K562 (cell line): ENCODE data around the gene SCUBE1. TPM values are rescaled to one million over a fixed set of nuclear protein-coding genes. Genes with fewer than 3 reads are reported as not detected.

Experiments used
- ATAC-seq: fragments of 200-7000 bp; cut with Tn5 transposase; 3 replicates; pipeline ENCODE4 v1.9.1; 2020; ENCODE audit warnings: moderate library complexity
- BruUV-seq: library from RNA; stranded (reverse); fragments of 400-500 nt; replicated peaks from 2 replicates; lab custom pipeline; 2021; lab: Mats Ljungman, UMichigan
- CTCF ChIA-PET: fragments of 300-600 bp; formaldehyde crosslinking; extraction: SDS; loops from one replicate; lab custom pipeline; 2021; ENCODE audit warnings: low intra/inter-chr PET ratio; lab: Yijun Ruan, JAX
- POLR2A ChIA-PET: fragments of 300-600, 350-650 bp; sonication (Branson Sonifier 250); formaldehyde crosslinking; extraction: SDS; loops from one replicate; lab custom pipeline; 2021; ENCODE audit warnings: antibody characterized with exemption, inconsistent platforms; lab: Yijun Ruan, JAX
- DNase-seq, 4 experiments: peaks; one replicate each; pipeline versions ENCODE4 v3.0.0 to v3.0.0-alpha.2; 2011 to 2018; ENCODE audit warnings: low spot score in 3 of 4, mixed read lengths in 3 of 4; ENCODE audit errors: extremely low read depth in 1 of 4
- FAIRE-seq: peaks from 2 replicates; lab custom pipeline; 2011; peaks lifted over from hg19 to GRCh38; lab: Jason Lieb, UNC
- H2AFZ ChIP-seq: 2 replicates; pipeline ENCODE4 v1.6.0; 2011; ENCODE audit warnings: low read depth, low read length, control low read depth, inconsistent platforms
- H3K27ac ChIP-seq: fragments of 200-600 bp; 3 replicates; pipeline ENCODE4 v1.8.0; 2011; ENCODE audit warnings: low read depth, mild to moderate bottlenecking, control low read depth, inconsistent platforms, low read length, moderate library complexity, mixed read lengths; ENCODE audit errors: extremely low read depth
- H3K27me3 ChIP-seq, 2 experiments: fragments of 300-600 bp in 1 of 2; 2 replicates in 1 of 2; 3 replicates in 1 of 2; pipeline versions ENCODE4 v1.6.0 to v1.8.0; 2011; ENCODE audit warnings: inconsistent platforms in 2 of 2, low read length in 2 of 2, mild to moderate bottlenecking in 1 of 2, mixed read lengths in 1 of 2, moderate library complexity in 1 of 2; ENCODE audit not compliant: control insufficient read depth in 2 of 2, insufficient read depth in 2 of 2
- H3K36me3 ChIP-seq: fragments of 300-600 bp; 3 replicates; pipeline ENCODE4 v1.8.0; 2011; ENCODE audit warnings: mild to moderate bottlenecking, low read length, inconsistent platforms; ENCODE audit not compliant: control insufficient read depth, insufficient read depth
- H3K4me1 ChIP-seq, 2 experiments: fragments of 200-600 bp in 1 of 2; replicated peaks in 1 of 2; 2 replicates in 1 of 2; 3 replicates in 1 of 2; pipeline versions ENCODE4 v1.5.1 to v1.8.0; 2011; ENCODE audit warnings: inconsistent platforms in 2 of 2, low read length in 2 of 2, mild to moderate bottlenecking in 1 of 2, mixed read lengths in 1 of 2, moderate library complexity in 1 of 2; ENCODE audit not compliant: control insufficient read depth in 2 of 2, insufficient read depth in 2 of 2
- H3K4me2 ChIP-seq: 2 replicates; pipeline ENCODE4 v1.6.1; 2011; ENCODE audit warnings: low read length, control low read depth, inconsistent platforms, mixed read lengths; ENCODE audit not compliant: insufficient read depth
- H3K4me3 ChIP-seq: fragments of 200-600 bp; sonication (generic), shearing (Covaris generic); 2 replicates; pipeline ENCODE4 v1.5.1; 2016; ENCODE audit warnings: control low read depth, inconsistent platforms
- H3K79me2 ChIP-seq: fragments of 200-600 bp; 3 replicates; pipeline ENCODE4 v1.8.0; 2011; ENCODE audit warnings: low read length, inconsistent platforms; ENCODE audit not compliant: control insufficient read depth, insufficient read depth
- H3K9ac ChIP-seq, 2 experiments: 2 replicates each; pipeline versions ENCODE4 v1.6.0 to v1.6.1; 2011; ENCODE audit warnings: low read depth in 2 of 2, low read length in 2 of 2, control low read depth in 1 of 2, inconsistent platforms in 1 of 2, mild to moderate bottlenecking in 1 of 2, mixed read lengths in 1 of 2; ENCODE audit not compliant: insufficient read depth in 1 of 2
- H3K9me1 ChIP-seq: one replicate; pipeline ENCODE4 v1.6.0; 2011; ENCODE audit warnings: inconsistent platforms, mild to moderate bottlenecking, low read length, moderate library complexity; ENCODE audit not compliant: control insufficient read depth, insufficient read depth
- H3K9me3 ChIP-seq: replicated peaks from 2 replicates; pipeline ENCODE4 v1.5.1; 2011; ENCODE audit warnings: low read depth, low read length, inconsistent platforms; ENCODE audit not compliant: control insufficient read depth, insufficient read depth
- H4K20me1 ChIP-seq: replicated peaks from 2 replicates; pipeline ENCODE4 v1.6.1; 2011; ENCODE audit warnings: low read length, inconsistent platforms, mixed read lengths; ENCODE audit not compliant: control insufficient read depth, insufficient read depth
- SLC30A9 ChIP-seq: fragments of 250-450 bp; sonication (Bioruptor Pico); IDR thresholded peaks from 2 replicates; pipeline ENCODE4 v1.8.0; 2022; ENCODE audit warnings: mild to moderate bottlenecking, moderate library complexity
- ZBTB2 ChIP-seq: fragments of 450-650 bp; IDR thresholded peaks from 2 replicates; pipeline ENCODE4 v1.6.1; 2016; ENCODE audit warnings: antibody characterized with exemption
- WGBS: fragments of 100-300 bp; shearing (Covaris generic); methylation state at CpG from one replicate; pipeline ENCODE4 v1.1.6; 2016; ENCODE audit warnings: low coverage, mixed read lengths; ENCODE audit not compliant: insufficient coverage; ENCODE audit errors: missing lambda C conversion rate; 5-methylcytosine and 5-hydroxymethylcytosine counted together
- in situ Hi-C: fragments of 300-500 bp; cut with MboI; formaldehyde crosslinking; loops from 4 replicates; pipeline ENCODE4 v1.15.0; 2018; ENCODE audit warnings: inconsistent platforms, mixed read lengths
- intact Hi-C: fragments of 100-400 bp; cut with micrococcal nuclease; formaldehyde crosslinking; loops from 2 replicates; pipeline ENCODE4 v1.14.2; 2022
- polyA plus RNA-seq, 8 experiments: library from polyadenylated mRNA; depleted of rRNA in 4 of 8; stranded (reverse) in 5 of 8; unstranded in 3 of 8; fragments of >200 nt; fragmentation: Nextera tagmentation in 2 of 8; fragmentation: Illumina TruSeq in 1 of 8; extraction: Ambion mirVana in 2 of 8; extraction: Trizol in 1 of 8; gene quantifications; 2 replicates each; pipeline versions ENCODE4 v1.2.1 to v1.2.3, GENCODE V29; 2011 to 2014; ENCODE audit warnings: inconsistent platforms in 1 of 8, missing spikeins in 1 of 8
- total RNA-seq, 7 experiments: library from RNA; depleted of rRNA in 6 of 7; stranded (reverse); fragments of >200 nt in 6 of 7; fragmentation: Illumina TruSeq in 2 of 7; extraction: Trizol in 2 of 7; gene quantifications; 2 replicates each; pipeline versions ENCODE4 v1.2.1 to v1.2.3, GENCODE V29; 2011 to 2021; ENCODE audit warnings: low replicate concordance in 1 of 7

Gene SCUBE1
- total and polyA plus RNA-seq, 9 of the 15 experiments (the other 6 are each of a cell fraction or from before 2014, with no cell fraction given), result 0.03 to 0.47 (median 0.29) TPM; not detected in 6

- Histone ChIP-seq H3K79me2 (no peaks in the 10 kb centered on the region), H3K27ac (no peak overlapping the region), H3K36me3 (no peaks in the 10 kb centered on the region), H3K4me1 (peaks cover 0 to 3% of the 10 kb centered on the region in 2 experiments; a peak in 1 of 5 replicates), H3K9me3 (no peaks in the 10 kb centered on the region), H3K9me1 (no peaks in the 10 kb centered on the region), H4K20me1 (no peaks in the 10 kb centered on the region), H2AFZ (no peak overlapping the region), H3K4me3 (no peak overlapping the region), H3K27me3 (peaks cover 0 to 61% of the 10 kb centered on the region in 2 experiments; a peak in 3 of 5 replicates), H3K4me2 (no peak overlapping the region), H3K9ac (no peak overlapping the region)
- ChIA-PET POLR2A (interaction anchor here (0.6 to 1.2 kb wide), 2 partner anchors 11 to 41 kb away, joined by 4 read pairs; partner anchors contain the start of gene SCUBE1), CTCF (no interaction called here)
- FAIRE-seq (no peak), ATAC-seq (no peak), DNase-seq (no peak)
- 8% methylated on average over 9 of the region's 10 CpGs for WGBS
- no peak for TF ChIP-seq ZBTB2
- no peak for TF ChIP-seq SLC30A9 (CRISPR knock-in tag)
- intact Hi-C loops, result no loop called here
- no TSS peak for BruUV-seq
- in situ Hi-C loops, result no loop called here
Measured at GRCh38 chr22:43301866-43302265, 41.3 kb downstream of the SCUBE1 start.
